Measurements from ENCODE around the gene FRG2C.
A peak's percentile ranks its signal among the peaks of the same experiment; 100 is the strongest.
"Not testable (repeated sequence)": the region's sequence is repeated elsewhere in the genome, so short reads cannot be mapped to it uniquely, and the experiment has no call there.

Gene FRG2C

DNA sequence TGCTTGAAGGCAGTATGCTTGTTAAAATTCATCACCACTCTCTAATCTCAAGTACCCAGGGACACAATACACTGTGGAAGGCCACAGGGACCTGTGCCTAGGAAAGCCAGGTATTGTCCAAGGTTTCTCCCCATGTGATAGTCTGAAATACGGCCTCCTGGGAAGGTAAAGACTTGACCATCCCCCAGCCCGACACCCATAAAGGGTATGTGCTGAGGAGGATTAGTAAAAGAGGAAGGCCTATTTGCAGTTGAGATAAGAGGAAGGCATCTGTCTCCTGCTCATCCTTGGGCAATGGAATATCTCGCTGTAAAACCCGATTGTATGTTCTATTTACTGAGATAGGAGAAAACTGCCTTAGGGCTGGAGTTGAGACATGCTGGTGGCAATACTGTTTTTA, 18.6 kb upstream of the FRG2C start:
- not testable (repeated sequence) for H3K36me3 ChIP-seq (ENCODE audit: control insufficient read depth, insufficient read depth, low read length); H3K4me3 ChIP-seq (ENCODE audit: extremely low read depth, insufficient read depth, low read length, poor library complexity, severe bottlenecking); H3K4me1 ChIP-seq (ENCODE audit: control insufficient read depth, insufficient read depth, low read length, poor library complexity, severe bottlenecking); H3K27ac ChIP-seq (ENCODE audit: low read depth, low read length, severe bottlenecking); H3K9me3 ChIP-seq (ENCODE audit: control insufficient read depth, low read length)
- no CpG with 5 or more reads among the region's 4 CpGs for WGBS, 2 experiments (ENCODE audit: insufficient coverage in 2 of 2)

GRCh38 chr3:75650191-75650590, 13.9 kb upstream of the FRG2C start:
- no peak overlapping the region for H3K4me3 ChIP-seq (ENCODE audit: extremely low read depth, insufficient read depth, low read length, poor library complexity, severe bottlenecking)
- WGBS, 2 experiments (ENCODE audit: insufficient coverage in 2 of 2), result 78 to 97% methylated on average over 4 of the region's 9 CpGs

DNA sequence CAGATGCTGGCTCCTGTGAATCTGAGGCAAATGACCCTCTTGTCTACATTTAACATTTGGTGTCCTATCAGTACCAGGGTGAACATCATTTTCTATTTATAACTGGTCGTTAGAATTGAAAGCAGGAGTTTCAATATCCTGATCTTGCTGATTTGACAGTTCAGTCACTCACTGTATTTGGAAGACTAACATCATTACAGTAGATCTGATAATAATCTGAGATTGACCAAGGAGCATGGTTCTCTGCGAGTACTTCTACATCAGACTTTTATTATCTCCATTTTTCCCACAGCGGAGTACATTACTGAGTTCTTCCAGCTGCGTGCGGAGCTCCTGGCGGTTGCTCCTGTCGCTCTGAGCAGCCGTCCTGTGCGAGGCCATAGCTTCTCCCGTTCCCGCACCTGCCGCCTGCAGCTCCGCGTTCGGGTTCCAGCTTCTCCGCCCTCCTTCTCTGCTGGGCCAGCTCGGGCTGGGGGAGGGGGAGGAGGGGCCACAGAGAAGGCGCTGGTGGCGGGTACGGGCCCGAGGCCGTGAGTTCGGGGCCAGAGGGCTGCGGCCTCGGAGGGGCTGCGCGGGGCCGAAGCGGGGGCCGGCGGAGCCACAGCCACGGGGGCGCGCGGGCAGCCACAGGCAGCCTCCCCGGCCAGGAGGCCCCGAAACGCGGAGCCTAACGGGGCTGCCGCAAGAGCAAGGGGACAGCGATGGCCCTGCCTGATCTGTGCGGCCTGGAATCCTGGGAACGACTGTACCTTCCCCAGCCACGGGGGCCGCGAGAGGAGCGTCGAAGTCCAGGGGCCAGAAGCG, 8.8 kb upstream of the FRG2C start:
- WGBS, 2 experiments (ENCODE audit: insufficient coverage in 2 of 2), result 1 to 4% methylated on average over 25 to 40 of the region's 50 CpGs
- not testable (repeated sequence) for H3K4me3 ChIP-seq (ENCODE audit: extremely low read depth, insufficient read depth, low read length, poor library complexity, severe bottlenecking); H3K36me3 ChIP-seq (ENCODE audit: control insufficient read depth, insufficient read depth, low read length); H3K9me3 ChIP-seq (ENCODE audit: control insufficient read depth, low read length); H3K27ac ChIP-seq (ENCODE audit: low read depth, low read length, severe bottlenecking); H3K4me1 ChIP-seq (ENCODE audit: control insufficient read depth, insufficient read depth, low read length, poor library complexity, severe bottlenecking)

More at GRCh38 chr3:75650191-75650590, 13.9 kb upstream of the FRG2C start:
- Histone ChIP-seq H3K9me3 (ENCODE audit: control insufficient read depth, low read length) (no peaks in the 10 kb centered on the region), H3K4me1 (ENCODE audit: control insufficient read depth, insufficient read depth, low read length, poor library complexity, severe bottlenecking) (no peaks in the 10 kb centered on the region), H3K27ac (ENCODE audit: low read depth, low read length, severe bottlenecking) (no peak overlapping the region), H3K36me3 (ENCODE audit: control insufficient read depth, insufficient read depth, low read length) (no peaks in the 10 kb centered on the region)

GRCh38 chr3:75655956-75656355, 8.2 kb upstream of the FRG2C start:
- not testable (repeated sequence) for H3K4me3 ChIP-seq (ENCODE audit: extremely low read depth, insufficient read depth, low read length, poor library complexity, severe bottlenecking); H3K9me3 ChIP-seq (ENCODE audit: control insufficient read depth, low read length); H3K4me1 ChIP-seq (ENCODE audit: control insufficient read depth, insufficient read depth, low read length, poor library complexity, severe bottlenecking); H3K27ac ChIP-seq (ENCODE audit: low read depth, low read length, severe bottlenecking); H3K36me3 ChIP-seq (ENCODE audit: control insufficient read depth, insufficient read depth, low read length)
- 58 to 60% methylated on average over 1 to 2 of the region's 7 CpGs for WGBS, 2 experiments (ENCODE audit: insufficient coverage in 2 of 2)

DNA sequence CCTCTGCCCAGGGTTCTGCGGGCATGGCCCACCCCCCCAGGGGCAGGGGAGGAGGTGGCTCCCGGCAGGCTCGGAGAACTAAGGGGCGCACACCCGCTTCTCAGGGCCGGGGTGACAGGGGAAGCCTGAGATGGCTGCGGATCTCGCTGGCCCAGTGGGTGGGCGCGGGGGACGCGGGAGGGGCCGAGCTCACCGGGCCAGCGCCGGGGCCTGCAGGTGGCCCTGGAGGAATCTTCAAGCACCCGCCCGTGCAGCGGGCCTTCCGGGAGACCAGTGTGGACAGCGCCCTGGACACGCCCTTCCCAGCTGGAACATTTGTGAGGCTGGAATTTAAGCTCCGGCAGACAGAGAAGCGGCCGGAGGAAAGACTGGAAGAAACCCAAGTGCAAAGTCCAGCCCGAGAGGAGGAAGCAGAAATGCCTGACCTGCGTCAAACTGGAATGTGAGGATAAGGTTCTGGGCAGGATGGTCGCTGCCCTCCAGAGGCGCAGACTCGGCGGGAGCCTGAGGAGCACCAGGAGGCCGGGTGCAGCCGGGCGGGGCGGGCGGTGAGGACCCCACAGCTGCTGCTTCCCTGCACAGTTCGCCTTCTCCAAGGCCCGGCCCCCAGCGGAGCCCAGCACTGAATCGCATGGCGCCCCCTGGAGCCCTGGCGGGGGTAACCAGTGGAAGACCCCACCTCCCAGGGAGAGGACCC, 5.6 kb upstream of the FRG2C start:
- not testable (repeated sequence) for H3K9me3 ChIP-seq (ENCODE audit: control insufficient read depth, low read length)

GRCh38 chr3:75659108-75659433, 5.1 kb upstream of the FRG2C start:
- not testable (repeated sequence) for H3K27ac ChIP-seq (ENCODE audit: low read depth, low read length, severe bottlenecking); H3K36me3 ChIP-seq (ENCODE audit: control insufficient read depth, insufficient read depth, low read length); H3K9me3 ChIP-seq (ENCODE audit: control insufficient read depth, low read length); H3K4me1 ChIP-seq (ENCODE audit: control insufficient read depth, insufficient read depth, low read length, poor library complexity, severe bottlenecking)
- H3K4me3 ChIP-seq (ENCODE audit: extremely low read depth, insufficient read depth, low read length, poor library complexity, severe bottlenecking), result peak overlapping the region; percentile 55

More for the DNA sequence above, 5.6 kb upstream of the FRG2C start:
- not testable (repeated sequence) for H3K4me1 ChIP-seq (ENCODE audit: control insufficient read depth, insufficient read depth, low read length, poor library complexity, severe bottlenecking); H3K27ac ChIP-seq (ENCODE audit: low read depth, low read length, severe bottlenecking); H3K36me3 ChIP-seq (ENCODE audit: control insufficient read depth, insufficient read depth, low read length)
- 0% methylated on average over 22 to 35 of the region's 42 CpGs for WGBS, 2 experiments (ENCODE audit: insufficient coverage in 2 of 2)
- H3K4me3 ChIP-seq (ENCODE audit: extremely low read depth, insufficient read depth, low read length, poor library complexity, severe bottlenecking), result peak overlapping the region; percentile 55

- not testable (repeated sequence) for H3K27ac ChIP-seq (ENCODE audit: low read depth, low read length, severe bottlenecking); H3K9me3 ChIP-seq (ENCODE audit: control insufficient read depth, low read length); H3K4me1 ChIP-seq (ENCODE audit: control insufficient read depth, insufficient read depth, low read length, poor library complexity, severe bottlenecking); H3K36me3 ChIP-seq (ENCODE audit: control insufficient read depth, insufficient read depth, low read length); H3K4me3 ChIP-seq (ENCODE audit: extremely low read depth, insufficient read depth, low read length, poor library complexity, severe bottlenecking)
- WGBS, 2 experiments (ENCODE audit: insufficient coverage in 2 of 2), result 70% methylated on average over 9 of the region's 9 CpGs
Observed at GRCh38 chr3:75665626-75666025, 1.5 kb downstream of the FRG2C start.

GRCh38 chr3:75667757-75668701, 3.9 kb downstream of the FRG2C start:
- H3K4me3 ChIP-seq (ENCODE audit: extremely low read depth, insufficient read depth, low read length, poor library complexity, severe bottlenecking); H3K27ac ChIP-seq (ENCODE audit: low read depth, low read length, severe bottlenecking); H3K36me3 ChIP-seq (ENCODE audit: control insufficient read depth, insufficient read depth, low read length); H3K9me3 ChIP-seq (ENCODE audit: control insufficient read depth, low read length); H3K4me1 ChIP-seq (ENCODE audit: control insufficient read depth, insufficient read depth, low read length, poor library complexity, severe bottlenecking): not testable (repeated sequence)
- 23 to 26% methylated on average over 41 to 46 of the region's 46 CpGs for WGBS, 2 experiments (ENCODE audit: insufficient coverage in 2 of 2)

DNA sequence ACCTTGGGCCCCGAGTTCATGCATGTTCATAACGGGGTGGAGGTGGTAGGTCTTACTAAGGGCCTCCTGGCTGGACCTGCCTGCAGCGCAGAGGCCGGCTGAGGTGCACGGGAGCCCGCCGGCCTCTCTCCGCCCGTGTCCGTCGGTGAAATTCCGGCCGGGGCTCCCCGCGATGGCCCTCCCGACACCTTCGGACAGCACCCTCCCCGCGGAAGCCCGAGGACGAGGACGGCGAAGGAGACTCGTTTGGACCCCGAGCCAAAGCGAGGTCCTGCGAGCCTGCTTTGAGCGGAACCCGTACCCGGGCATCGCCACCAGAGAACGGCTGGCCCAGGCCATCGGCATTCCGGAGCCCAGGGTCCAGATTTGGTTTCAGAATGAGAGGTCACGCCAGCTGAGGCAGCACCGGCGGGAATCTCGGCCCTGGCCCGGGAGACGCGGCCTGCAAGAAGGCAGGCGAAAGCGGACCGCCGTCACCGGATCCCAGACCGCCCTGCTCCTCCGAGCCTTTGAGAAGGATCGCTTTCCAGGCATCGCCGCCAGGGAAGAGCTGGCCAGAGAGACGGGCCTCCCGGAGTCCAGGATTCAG, 4.7 kb downstream of the FRG2C start:
- H3K4me1 ChIP-seq (ENCODE audit: control insufficient read depth, insufficient read depth, low read length, poor library complexity, severe bottlenecking); H3K27ac ChIP-seq (ENCODE audit: low read depth, low read length, severe bottlenecking); H3K36me3 ChIP-seq (ENCODE audit: control insufficient read depth, insufficient read depth, low read length); H3K9me3 ChIP-seq (ENCODE audit: control insufficient read depth, low read length): not testable (repeated sequence)
- WGBS, 2 experiments (ENCODE audit: insufficient coverage in 2 of 2), result 55 to 56% methylated on average over 51 to 52 of the region's 53 CpGs
- peak overlapping the region; percentile 18 for H3K4me3 ChIP-seq (ENCODE audit: extremely low read depth, insufficient read depth, low read length, poor library complexity, severe bottlenecking)

DNA sequence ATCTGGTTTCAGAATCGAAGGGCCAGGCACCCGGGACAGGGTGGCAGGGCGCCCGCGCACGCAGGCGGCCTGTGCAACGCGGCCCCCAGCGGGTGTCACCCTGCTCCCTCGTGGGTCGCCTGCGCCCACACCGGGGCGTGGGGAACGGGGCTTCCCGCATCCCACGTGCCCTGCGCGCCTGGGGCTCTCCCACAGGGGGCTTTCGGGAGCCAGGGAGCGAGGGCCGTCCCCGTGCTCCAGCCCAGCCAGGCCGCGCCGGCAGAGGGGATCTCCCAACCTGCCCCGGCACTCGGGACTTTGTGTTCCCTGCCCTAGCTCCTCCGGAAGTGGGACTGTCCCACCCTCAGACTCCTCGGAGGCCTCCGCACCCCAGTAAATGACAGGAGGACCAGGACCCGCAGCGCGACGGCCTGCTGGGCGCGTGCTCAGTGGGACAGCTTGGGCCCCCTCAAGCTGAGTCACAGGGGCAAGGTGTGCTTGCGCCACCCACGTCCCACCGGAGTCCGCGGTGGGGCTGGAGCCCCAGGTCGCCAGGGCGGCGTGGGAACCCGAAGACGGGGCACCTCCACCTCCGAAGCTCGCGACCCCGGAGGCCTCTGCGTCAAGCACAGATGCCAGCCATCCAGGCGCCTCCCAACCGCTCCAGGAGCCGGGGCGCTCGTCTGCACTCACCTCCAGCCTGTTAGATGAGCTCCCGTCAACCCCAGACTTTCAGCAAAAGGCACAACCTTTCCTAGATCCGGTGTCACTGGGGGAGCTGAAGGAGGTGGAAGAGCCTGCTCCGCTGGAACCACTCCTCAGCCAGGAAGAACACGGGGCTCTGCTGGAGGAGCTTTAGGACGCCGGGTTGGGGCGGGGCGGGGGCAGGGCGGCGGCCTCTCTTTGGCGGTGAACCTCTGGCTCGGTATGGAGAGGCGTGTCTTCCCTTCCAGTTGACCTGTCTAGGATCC, 5.5 kb downstream of the FRG2C start:
- H3K4me3 ChIP-seq (ENCODE audit: extremely low read depth, insufficient read depth, low read length, poor library complexity, severe bottlenecking), result peak overlapping the region; percentile 18
- H3K9me3 ChIP-seq (ENCODE audit: control insufficient read depth, low read length); H3K27ac ChIP-seq (ENCODE audit: low read depth, low read length, severe bottlenecking); H3K4me1 ChIP-seq (ENCODE audit: control insufficient read depth, insufficient read depth, low read length, poor library complexity, severe bottlenecking); H3K36me3 ChIP-seq (ENCODE audit: control insufficient read depth, insufficient read depth, low read length): not testable (repeated sequence)
- WGBS, 2 experiments (ENCODE audit: insufficient coverage in 2 of 2), result 32 to 37% methylated on average over 65 to 68 of the region's 71 CpGs
